NCI-H2227 (cell line): ENCODE results near the gene TMUB1.

Experiments
- DNase-seq: peaks from one replicate; lab custom pipeline; 2025; ENCODE audit not compliant: unreplicated experiment; lab: John Stamatoyannopoulos, UW

TMUB1 gene

DNA sequence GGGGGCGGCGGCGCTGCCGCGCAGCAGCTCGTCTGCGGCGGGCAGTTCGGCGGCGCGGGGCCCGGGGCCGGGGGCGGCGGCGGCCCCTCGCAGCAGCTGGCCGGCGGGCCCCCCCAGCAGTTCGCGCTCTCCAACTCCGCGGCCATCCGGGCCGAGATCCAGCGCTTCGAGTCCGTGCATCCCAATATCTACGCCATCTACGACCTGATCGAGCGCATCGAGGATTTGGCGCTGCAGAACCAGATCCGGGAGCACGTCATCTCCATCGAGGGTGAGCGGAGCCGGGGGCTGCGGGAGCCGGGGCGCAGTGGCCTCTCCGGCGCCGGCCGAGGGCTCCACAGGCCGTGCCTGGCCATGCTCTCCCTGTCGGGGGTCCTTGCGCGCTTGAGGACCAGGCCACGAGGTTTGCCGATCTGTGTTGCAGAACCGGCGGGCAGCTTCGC is 3.5 kb upstream of the TMUB1 start:
- DNase-seq = peak; percentile 55

DNA sequence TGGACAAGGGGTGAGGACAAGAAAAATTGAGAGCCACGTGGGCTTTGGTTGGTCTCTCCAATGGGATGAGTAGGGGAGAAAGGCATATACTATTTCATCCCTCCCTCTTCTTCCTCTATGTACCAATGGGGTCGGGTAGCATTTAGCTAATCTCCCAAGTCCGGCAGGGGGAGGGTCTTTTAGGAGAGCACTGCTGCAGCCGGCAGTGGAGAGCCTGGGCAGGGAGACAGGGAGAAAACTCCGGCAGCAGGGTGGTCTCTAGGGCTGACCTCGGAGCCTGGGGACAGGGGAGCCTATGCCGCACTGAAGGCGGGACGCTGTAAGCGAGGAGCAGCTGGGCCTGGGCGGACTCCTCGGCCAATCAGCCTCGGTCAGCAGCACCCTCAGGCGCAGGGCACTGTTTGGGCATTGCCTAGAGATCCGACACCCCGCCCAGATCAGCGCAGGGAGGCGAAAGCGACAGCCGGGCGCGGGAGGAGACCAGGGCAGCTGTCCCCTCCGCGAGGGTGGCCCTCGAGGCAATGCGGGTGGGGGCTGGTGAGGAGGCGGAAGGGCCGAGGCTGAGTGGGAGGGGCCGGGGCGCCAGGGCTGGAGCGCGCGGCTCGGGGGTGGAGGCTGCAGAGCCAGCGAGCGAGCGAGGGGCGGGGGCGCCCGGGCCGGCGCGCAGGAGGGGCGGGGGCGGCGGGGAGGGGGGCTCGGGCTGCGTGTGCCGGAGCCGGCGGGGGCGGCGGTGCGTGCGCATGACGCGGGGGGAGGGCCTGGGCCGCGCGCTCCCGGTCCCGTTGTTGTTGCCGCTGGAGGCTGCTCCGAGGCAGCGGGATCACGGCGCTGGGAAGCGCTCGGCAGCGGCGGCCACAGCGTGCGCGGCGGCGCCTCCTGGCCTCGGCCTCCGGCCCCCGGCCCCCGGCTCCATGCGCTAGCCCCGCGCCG is 2.7 kb upstream of the TMUB1 start, which contains the start of gene AGAP3:
TSS of gene AGAP3 (plus strand) at position 785 of the 930 bp plus-strand sequence. CDS start 267 bp downstream, outside the sequence.
- DNase-seq = peak; percentile 92

DNA sequence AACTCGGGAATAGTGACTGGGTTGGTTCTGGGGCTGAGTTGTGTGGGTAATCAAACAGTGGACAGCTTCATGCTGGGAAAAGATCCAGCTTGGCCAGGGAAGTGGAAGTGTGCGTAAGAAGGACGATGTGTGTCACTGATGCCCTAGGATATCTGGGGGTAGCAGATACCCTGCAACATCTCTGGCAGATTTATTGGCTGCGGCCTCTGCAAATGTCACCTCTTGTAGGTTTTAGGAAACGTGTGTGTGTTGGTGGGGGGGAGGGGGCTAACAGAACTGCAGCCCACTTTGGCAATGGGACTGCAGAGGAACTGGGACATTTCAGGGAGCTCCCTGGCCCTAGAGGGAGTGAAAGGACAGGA is 2.0 kb upstream of the TMUB1 start:
- no peak for DNase-seq

DNA sequence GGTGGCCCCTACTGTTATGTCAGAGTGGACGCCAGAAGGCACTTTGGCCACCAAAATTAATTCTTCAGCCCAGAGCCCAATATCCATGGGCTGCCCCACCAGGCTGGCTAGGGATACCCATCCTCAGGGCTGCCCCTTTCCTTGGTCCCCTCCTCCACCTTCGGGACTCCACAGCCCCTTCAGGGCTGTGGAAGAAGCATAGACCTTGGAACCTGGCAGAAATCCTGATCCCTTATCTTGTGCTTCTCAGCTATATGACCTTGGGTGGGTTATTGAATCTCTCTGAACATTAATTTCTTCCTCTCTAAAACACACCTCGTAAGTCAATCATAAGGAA is 499 bp upstream of the TMUB1 start:
- DNase-seq = no peak

DNA sequence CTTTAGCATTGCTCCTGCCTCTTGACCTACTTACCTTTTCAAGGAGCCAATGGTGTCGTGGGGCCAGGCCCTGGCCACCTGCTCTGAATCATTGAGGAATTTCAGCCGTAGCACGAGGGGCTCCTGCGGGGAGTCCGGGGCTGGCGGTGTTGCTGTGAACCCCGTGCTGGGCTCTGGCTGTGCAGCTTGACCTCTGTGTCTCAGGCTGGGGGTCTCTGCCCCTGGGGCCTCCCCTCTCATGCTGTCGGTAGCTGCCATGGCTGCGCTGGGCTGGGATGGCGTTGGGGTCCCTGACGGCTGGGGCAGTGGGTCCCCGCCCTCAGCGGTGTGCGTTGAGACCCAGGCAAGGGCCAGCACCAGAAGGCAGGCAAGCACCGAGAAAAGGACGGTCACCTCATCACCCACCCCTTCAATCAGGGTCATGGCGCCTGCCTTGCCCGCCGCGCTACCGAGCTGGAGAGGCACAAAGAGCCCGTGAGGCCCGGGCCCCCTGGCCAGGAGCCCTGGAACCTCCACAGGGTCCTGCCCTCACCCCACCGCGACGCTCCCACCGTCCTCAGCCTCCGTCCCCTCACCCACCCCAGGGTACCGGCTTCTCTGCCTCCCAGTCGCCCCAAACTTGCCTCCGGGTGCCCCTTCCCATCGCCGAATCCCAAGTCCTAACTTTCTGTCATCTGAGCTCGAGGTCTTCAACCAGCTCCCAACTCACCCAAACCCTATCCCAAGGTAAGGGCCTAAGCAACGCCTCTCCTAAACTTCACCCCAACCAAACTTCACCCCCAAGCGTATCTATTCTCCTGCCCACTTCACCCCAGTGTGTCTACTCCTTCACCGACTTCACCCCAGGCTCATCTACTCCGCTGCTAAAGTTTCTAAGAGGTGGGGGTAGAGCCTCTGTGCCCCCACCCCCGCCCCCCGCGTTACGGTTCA is 887 bp downstream of the TMUB1 start:
- DNase-seq = peak; percentile 48

DNA sequence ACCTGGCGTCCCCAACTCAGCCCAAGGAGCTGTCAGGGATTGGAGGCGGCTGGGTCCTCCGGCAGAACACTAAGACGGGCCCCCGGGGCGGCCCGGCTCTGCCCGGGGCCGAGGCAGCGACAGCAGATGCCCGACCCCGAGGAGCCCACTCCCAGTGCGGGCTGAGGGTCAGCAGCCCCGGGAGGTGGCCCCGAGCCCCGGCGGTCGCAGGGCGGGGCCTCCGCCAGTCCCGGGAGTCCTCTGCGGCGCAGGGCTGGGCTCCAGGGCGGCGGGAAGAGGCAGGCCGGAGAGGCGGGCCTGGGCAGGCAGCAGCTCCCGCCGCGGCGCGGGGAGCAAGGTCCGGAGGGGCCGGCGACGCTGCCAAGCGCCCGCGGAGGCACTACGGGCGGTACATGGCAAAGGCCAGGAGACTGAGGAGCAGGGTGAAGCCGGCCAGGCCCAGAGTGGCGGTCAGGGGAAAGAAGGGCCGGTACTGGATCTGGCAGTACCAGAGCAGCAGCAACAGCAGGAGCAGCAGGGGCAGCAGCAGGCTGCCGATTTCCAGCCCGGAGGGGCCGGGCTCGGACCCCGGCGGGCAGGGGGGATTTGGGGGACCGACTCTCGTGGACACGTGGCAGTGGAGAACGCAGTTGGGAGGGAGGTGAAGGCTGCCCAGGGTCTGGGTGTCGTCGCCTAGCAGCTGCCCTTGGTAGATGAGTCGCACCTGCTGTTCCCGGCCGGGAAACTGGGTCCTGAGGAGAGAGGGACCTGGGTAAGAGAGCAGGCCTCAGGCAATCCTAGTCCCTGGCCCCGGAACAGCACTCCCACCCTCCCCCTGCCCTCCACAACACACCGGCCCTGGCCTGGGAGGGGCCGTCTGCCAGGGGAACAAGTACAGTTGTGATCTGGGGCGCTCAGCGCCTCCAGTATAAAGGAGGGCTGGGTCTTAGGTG is 1.9 kb downstream of the TMUB1 start:
- DNase-seq = peak; percentile 62

DNA sequence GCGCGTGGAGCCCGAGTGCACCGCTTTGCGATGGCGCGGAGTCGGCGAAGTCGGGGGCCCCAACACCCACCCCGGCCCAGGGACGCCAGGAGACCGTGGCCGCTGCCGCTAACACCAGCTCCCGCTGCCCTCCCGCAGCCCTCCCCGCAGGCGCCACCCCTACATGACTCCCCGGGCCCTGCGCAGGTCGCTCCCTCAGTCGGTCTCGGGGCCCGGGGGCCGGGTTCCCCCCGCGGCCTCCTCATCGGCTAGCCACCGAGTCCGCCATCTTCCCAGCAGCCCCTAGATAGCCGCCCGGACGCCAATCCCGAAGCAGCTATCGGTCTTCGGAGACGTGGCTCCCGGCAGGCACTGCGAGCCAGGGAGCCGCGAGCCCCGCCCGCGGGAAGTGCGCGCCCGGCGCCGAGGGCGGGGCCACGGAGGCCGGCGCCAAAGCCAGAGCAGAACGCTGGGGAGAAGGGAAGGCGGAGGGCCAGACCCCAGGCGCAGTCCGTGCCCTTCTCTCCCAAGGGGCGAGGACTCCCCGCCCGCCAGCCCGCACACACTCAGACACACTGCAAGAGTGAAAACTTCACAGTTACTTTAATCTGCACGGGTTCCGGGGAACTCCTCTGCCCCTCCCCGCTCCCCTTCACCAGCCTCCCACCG is 2.6 kb downstream of the TMUB1 start, which contains the start of gene FASTK:
TSS of gene FASTK (minus strand) at position 288 of the 648 bp plus-strand sequence. CDS start at position 245, 43 bp downstream.
- peak; percentile 97 for DNase-seq

DNA sequence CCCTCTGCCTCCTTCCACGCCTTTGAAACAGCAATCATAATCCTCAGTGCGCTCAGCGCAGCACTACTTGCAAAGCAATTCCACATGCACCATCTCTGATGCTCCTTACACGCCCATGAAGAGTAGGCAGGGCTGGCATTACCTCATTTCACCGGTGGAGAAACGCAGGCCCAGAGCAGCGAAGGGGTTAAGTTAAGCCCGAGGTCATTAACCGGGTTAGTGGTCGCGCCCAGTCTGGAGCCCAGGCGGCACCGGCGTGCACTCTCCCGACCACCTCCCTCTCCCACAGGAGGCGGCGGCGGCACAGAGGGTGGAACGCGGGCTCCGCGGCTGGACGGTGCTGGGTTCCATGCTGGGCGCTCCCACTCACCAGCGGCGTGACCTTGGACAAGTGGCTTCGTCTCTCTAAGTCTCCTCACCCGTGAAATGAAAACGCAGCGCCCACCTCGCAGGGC is 3.2 kb downstream of the TMUB1 start:
- peak; percentile 60 for DNase-seq

DNA sequence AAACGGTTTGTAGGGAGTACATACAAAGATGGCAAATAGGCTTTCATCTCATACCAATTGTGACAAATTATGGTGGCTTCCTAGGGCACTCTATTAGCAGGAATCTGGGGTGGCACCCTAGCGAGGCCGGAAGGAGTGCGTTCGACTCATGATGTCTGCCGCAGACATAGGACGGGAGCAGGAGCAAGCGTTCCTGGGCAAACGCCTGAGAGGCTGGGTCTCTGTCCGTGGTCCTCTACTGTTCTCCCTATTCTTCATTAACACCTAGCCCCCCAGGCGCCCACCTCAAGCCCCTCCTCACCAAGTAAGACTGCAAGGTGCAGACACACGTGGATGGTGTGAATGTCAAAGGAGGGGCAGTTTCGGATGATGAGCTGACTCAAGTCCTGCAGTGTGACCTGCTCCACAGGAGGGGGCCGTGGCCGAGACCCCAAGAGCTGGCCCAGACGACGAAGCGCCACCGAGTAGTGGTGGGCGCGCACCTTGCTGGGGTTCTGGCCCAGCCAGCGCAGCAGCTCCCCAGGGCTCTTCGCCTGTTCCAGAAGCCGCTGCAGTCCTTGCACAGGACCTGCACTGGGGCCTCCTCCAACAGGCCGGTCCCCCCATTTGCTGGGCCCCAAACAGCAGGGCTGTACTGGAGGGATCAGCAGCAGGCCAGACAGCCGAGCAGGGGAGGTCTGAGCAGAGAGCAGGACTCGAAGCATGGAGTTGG is 3.9 kb downstream of the TMUB1 start:
- DNase-seq = no peak

DNA sequence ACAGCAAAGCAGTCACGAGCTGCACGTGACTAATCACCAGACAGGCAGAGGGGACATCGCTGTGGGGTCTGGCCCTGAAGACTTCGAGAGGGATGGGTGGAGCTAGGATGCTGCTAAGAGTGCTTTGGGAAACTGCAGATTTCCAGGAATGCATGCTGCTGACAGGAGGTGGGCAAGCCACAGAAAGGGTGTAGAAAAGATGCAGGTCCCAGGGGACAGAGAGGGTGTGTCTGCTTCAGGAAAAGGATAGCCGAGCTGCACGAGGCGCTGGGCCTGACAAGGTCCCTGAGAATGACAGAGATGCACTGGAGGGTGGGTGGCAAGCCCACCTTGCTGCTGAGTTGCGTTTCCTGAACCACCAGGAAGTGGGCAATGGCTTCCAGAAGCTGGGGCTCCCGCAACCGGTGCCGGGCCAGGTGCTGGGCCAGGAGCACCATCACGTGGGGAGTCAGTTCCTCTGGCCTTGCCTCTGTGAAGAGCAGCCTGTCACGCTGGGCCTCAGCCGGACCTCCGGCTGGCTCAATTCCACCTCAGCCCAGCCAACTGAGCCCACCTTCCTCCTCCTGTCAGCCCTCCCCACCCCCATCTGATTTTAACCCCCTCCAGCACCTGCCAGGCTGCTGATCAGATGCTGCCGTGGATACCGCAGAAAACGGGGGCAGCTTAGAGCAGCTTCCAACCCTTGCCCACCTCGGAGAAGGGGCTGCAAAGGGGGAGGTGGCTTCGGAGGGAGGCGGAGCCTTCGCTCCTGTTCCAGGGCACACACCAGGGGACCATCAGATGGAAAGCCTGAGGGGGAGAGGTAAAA is 4.9 kb downstream of the TMUB1 start:
- DNase-seq = peak; percentile 52

DNA sequence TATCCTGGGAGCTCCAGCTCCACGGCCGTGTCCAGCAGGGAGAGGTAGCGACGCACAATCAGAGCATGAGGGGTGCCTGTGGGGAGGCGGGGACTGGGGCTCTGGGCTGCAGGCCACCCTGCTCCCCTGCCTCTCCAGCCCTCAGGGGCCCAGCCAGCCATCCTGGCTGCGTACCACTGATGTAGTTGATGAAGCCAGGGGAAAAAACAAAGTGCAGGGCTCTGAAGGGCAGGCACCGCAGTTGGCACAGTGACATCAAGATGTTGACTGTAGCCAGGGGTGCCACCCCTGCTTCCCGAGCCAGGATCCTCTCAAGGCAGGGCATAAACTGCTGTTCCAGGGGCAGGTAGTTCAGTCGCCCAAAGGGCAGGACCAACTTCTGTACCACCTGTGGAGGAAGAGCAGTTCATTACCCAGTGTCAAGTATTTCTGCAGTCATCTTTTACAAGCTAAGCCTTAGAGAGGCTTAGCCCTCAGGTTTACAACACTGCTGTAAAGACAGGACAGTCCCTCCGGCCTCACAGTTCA is 5.5 kb downstream of the TMUB1 start:
- DNase-seq = no peak

DNA sequence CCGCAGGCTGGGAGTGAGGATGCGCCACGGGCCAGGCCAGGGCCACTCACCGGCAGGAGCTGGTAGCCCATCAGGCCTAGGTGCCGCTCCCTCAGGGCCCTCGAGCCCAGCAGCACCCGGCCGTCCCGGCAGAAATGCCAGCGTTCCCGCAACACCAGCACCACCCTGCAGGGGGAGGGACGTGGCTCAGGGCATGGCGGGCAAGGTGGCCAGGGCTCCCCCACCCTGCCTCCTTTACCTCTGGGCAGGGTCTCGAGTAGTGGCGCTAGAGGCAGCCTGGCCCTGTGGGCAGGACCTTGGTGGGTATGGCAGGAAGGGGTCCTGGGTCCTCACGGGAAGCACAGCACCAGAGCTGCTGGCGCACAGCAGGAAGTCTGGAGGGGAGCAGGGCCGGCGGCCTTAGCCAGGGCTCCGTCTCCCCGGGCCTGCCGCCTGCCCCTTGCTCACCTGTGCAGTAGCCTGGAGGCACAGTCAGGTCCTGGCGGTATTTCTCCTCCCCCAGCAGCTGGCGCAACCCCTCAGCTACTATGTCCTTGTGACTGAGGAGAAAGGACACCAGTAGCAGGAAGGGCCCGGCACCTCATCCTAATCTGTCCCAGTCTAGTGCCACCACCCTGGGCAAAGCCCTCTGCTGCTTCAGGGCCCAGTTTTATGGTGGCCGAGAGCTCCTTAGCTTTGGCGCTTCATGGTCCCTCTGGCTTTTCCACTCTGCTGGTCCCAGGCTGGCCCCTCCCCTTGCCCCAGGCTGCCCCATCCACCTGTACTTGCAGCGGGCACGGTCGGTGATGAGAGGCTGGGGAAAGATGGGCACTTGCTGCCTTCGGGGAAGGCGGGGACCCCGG is 6.2 kb downstream of the TMUB1 start:
- no peak for DNase-seq

DNA sequence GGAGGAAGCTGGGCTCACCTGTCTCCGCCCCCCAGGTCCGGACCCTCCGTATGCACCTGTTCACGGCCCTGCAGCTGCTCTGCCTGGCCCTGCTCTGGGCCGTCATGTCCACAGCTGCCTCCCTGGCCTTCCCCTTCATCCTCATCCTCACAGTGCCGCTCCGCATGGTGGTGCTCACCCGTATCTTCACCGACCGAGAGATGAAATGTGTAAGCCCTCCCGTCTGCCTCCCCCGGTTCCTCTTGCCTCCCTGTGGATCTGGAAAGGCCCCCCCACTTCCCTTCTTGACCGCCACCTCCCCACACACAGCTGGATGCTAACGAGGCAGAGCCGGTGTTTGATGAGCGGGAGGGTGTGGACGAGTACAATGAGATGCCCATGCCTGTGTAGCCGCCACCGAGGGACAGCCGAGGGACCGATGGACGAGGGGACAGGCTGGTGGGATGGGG is 7.3 kb downstream of the TMUB1 start:
- DNase-seq = no peak

DNA sequence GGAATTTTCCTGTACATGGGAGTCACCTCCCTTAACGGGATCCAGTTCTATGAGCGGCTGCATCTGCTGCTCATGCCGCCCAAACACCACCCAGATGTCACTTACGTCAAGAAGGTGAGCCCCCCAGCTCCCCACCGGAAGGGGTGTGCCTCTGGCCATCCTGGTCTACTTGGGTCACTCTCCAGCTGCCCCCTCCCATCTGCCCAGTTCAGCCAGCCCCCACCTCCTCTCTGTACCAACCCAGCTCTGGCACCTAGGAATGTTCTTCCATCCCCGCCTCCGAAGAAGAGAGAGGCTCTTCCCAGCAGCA is 7.7 kb downstream of the TMUB1 start:
- DNase-seq = no peak

DNA sequence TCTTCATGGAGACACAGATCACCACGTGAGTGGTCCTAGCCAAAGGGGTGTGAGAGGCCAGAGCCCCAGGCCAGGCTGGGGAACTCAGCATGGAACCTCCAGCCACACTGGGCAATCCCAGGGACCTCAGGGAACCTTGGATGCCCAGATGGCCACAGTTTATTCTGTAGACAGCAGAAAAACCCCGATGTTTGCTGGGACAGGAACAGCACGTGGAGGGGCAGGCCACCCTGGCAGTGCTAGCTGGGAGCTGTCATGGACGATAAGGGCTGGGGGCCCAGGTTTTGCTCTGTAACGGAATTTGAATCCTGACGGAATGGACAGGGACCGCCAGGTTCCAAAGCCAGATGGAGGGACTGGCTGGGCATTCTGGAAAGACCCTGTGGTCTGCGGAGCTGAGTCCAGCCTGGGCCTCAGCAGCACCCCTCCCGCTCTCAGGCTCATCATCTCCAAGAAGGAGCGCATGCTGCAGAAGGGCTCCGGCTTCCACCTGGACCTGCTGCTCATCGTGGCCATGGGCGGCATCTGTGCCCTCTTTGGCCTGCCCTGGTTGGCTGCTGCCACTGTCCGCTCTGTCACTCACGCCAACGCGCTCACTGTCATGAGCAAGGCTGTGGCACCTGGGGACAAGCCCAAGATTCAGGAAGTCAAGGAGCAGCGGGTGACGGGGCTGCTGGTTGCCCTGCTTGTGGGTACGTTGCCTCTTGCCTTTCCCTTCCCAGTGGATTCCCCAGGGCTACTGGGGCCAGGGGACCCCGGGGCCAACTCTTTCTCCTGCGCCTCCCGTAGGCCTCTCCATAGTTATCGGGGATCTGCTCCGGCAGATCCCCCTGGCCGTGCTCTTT is 8.3 kb downstream of the TMUB1 start:
- no peak for DNase-seq

DNA sequence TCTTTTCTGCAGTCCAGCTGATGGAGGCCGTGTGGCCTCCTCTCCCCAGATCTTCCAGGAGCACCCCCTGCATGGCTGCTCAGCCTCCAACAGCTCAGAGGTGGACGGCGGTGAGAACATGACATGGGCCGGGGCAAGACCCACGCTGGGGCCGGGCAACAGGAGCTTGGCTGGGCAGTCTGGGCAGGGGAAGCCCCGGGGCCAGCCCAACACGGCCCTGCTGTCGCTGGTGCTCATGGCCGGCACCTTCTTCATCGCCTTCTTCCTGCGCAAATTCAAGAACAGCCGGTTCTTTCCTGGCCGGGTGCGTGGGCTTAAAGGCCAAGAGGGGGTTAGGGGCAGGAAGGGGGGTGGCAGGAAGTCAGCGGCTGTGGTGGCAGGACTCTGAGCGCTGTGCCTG is 9.3 kb downstream of the TMUB1 start:
- no peak for DNase-seq
